Stimulated activated CD8-positive, alpha-beta memory T cell treated with anti-CD3 and anti-CD28 coated beads, Interleukin-4, amount 100 ng/mL, for 4 hours (primary cell): ENCODE data around the gene BPTF.
"Not testable (repeated sequence)": the region's sequence is repeated elsewhere in the genome, so short reads cannot be mapped to it uniquely, and the experiment has no call there.

Source experiments
- DNase-seq, 2 donors: peaks; one replicate each; pipeline ENCODE4 v3.0.0-alpha.2; 2020; ENCODE audit warnings: low read depth in 2 of 2, low spot score in 1 of 2

BPTF gene

GRCh38 chr17:67962156-67962555, 136.9 kb downstream of the BPTF start:
- not testable (repeated sequence) for DNase-seq

- DNase-seq: peak; percentile 42 to 49
Measured at GRCh38 chr17:67963145-67963572, 137.9 kb downstream of the BPTF start.

- no peak for DNase-seq
Measured at GRCh38 chr17:67970783-67971182, 145.5 kb downstream of the BPTF start.

- DNase-seq: no peak
Measured at GRCh38 chr17:67974185-67974584, 148.9 kb downstream of the BPTF start.

GRCh38 chr17:67974598-67975066, 149.3 kb downstream of the BPTF start:
- no peak for DNase-seq

GRCh38 chr17:67976306-67976705, 151.0 kb downstream of the BPTF start:
- DNase-seq: not testable (repeated sequence)

- no peak for DNase-seq
Measured at GRCh38 chr17:67980456-67980855, 155.2 kb downstream of the BPTF start.

- not testable (repeated sequence) for DNase-seq
Measured at GRCh38 chr17:67980883-67981282, 155.6 kb downstream of the BPTF start.

- DNase-seq: no peak
Measured at GRCh38 chr17:67982034-67982640, 156.8 kb downstream of the BPTF start.

- no peak for DNase-seq
Measured at GRCh38 chr17:67982686-67983382, 157.5 kb downstream of the BPTF start.

GRCh38 chr17:67983383-67983688, 158.0 kb downstream of the BPTF start:
- DNase-seq: no peak

- DNase-seq: no peak
Measured at GRCh38 chr17:67990909-67991308, 165.6 kb downstream of the BPTF start.

- no peak for DNase-seq
Measured at GRCh38 chr17:67992548-67993152, 167.3 kb downstream of the BPTF start.

- DNase-seq: peak in 1 of 2 donors; percentile 40
Measured at GRCh38 chr17:67993153-67993997, 168.1 kb downstream of the BPTF start.

GRCh38 chr17:67993998-67994361, 168.7 kb downstream of the BPTF start:
- DNase-seq: no peak

- DNase-seq: no peak
Measured at GRCh38 chr17:67994817-67995569, 169.7 kb downstream of the BPTF start.

- DNase-seq: no peak
Measured at GRCh38 chr17:67995570-67996263, 170.4 kb downstream of the BPTF start.

- not testable (repeated sequence) for DNase-seq
Measured at GRCh38 chr17:67996301-67997171, 171.2 kb downstream of the BPTF start, which contains the start of gene C17orf58. TSS of gene C17orf58 (minus strand) at chr17:67996469. CDS start at chr17:67996198, 271 bp downstream.

GRCh38 chr17:67998466-67998865, 173.2 kb downstream of the BPTF start:
- no peak for DNase-seq
